Measurements from ENCODE around the gene ST7.

ST7 gene

DNA sequence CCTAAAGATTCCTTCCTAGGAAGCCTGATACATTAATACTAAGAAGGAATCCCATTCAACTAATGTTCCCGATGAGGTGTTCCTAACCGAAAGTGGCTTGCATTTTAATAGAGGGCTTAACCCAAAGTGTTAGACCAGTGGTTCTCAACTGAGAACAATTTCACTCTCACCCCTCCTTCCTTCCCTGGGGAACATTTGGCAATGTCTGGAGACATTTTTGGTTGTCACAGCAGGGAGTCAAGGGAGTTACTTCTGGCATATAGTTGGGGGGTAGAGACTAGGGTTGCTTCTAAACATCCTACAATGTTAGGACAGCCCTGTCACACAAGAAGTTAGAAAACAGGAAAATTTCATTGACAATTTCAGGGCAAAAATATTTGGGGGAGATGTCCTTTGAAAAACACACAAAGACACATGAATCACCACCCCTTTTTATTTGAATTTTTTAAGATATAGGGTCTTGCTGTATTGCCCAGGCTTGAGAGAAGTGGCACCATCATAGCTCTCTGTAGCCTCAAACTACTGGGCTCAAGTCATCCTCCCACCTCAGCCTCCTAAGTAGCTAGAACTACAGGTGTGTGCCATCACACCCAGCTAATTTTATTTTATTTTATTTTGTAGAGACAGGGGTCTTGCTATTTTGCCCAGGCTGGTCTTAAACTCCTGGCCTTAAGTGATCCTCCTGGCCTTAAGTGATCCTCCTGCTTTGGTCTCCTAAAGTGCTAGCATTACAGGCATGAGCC lies 318.9 kb downstream of the ST7 start:
- no peak for DNase-seq (ENCODE audit: low read depth in 2 of 2)

- no peak for DNase-seq (ENCODE audit: low read depth in 2 of 2)
Observed at GRCh38 chr7:117273325-117273724, 320.0 kb downstream of the ST7 start.

DNA sequence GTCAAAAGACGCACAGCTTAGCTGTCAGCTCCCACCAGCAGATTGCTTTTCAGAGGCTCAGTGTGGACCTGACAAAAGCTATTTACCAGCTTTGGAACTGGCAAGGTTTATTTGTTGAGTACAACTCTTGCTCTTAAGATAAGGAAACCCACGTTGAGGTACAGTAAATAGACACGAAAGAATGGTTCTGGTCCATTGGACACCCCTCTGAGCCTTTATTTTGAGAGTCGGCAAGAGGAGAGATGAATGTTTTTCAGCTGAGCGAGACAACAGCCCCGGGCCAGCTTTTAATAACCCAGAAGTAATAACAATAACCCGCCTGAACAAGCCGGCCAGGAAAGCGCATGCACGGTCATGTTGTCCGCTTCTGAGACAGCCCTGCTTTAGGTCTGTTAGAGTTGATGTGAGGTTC lies 320.5 kb downstream of the ST7 start:
- DNase-seq (ENCODE audit: low read depth in 2 of 2) = no peak

GRCh38 chr7:117274951-117275350 lies 321.6 kb downstream of the ST7 start:
- no peak for DNase-seq (ENCODE audit: low read depth in 2 of 2)

GRCh38 chr7:117277576-117277975 lies 324.3 kb downstream of the ST7 start:
- DNase-seq (ENCODE audit: low read depth in 2 of 2) = no peak

GRCh38 chr7:117278040-117278439 lies 324.7 kb downstream of the ST7 start:
- no peak for DNase-seq (ENCODE audit: low read depth in 2 of 2)

DNA sequence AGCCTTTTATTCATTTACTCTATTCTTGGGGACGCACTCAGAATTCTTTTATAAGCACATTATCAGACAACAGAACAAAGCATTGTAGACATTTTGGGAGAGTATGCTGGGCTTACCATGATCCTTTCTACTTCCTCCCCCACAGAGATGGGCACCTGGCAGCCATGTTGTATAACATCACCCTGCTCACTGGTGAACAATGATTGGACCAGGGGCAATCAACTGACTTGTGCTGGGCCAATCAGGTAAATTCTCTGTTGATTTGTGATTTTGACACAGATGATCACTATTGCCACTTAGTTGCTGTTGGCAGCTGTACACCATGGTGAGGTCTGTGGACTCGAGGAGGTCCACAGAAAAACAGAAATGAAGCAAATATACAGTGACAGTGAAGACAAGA lies 325.9 kb downstream of the ST7 start:
- DNase-seq (ENCODE audit: low read depth in 2 of 2) = no peak
